Measurements from ENCODE around the gene SIAH3.

- no peak for TF ChIP-seq EZH2 (IDR thresholded peaks at IDR 0.05; ENCODE audit: borderline replicate concordance, low read depth, low read length, severe bottlenecking)
- TF ChIP-seq, protein P1, sequence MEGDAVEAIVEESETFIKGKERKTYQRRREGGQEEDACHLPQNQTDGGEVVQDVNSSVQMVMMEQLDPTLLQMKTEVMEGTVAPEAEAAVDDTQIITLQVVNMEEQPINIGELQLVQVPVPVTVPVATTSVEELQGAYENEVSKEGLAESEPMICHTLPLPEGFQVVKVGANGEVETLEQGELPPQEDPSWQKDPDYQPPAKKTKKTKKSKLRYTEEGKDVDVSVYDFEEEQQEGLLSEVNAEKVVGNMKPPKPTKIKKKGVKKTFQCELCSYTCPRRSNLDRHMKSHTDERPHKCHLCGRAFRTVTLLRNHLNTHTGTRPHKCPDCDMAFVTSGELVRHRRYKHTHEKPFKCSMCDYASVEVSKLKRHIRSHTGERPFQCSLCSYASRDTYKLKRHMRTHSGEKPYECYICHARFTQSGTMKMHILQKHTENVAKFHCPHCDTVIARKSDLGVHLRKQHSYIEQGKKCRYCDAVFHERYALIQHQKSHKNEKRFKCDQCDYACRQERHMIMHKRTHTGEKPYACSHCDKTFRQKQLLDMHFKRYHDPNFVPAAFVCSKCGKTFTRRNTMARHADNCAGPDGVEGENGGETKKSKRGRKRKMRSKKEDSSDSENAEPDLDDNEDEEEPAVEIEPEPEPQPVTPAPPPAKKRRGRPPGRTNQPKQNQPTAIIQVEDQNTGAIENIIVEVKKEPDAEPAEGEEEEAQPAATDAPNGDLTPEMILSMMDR (IDR thresholded peaks at IDR 0.05; ENCODE audit: borderline replicate concordance, extremely low read depth, low read length, poor library complexity, severe bottlenecking) = no peak
These were observed 17.7 kb downstream of the SIAH3 start for GRCh38 chr13:45833663-45834375.

All from DND-41 (cell line).